ENCODE measurements around the gene VGLL3.

VGLL3 gene

DNA sequence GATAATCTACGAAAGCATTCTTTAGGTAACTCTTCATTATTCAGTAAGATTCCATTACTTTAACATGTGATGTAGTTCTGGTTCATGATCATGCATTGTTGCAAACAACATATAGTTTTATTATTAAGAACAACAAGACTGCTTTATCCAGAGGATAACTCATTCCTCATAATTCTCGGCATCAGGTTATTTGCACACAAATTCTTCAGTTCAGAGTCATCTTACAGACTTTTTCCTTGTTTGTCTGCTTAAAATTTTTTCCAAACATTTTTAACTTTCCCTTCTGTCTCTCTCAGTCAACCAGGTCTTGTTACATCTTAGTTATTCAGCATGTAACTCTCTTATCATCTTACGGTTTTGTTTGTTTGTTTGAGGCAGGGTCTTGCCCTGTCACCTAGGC, 60.1 kb downstream of the VGLL3 start:
- DNase-seq (no peak), ATAC-seq (ENCODE audit: insufficient read depth, low read depth) (no peak)
- no peaks in the 10 kb centered on the region for H3K4me1 ChIP-seq (ENCODE audit: insufficient read depth, low read length)
- no peaks in the 10 kb centered on the region for H3K36me3 ChIP-seq (ENCODE audit: insufficient read depth, low read length)
- no peak overlapping the region for H3K4me2 ChIP-seq (ENCODE audit: insufficient read depth, low read length)
- H3K27me3 ChIP-seq (ENCODE audit: insufficient read depth, low read length, poor library complexity): no peaks in the 10 kb centered on the region
- no peak overlapping the region for H3K4me3 ChIP-seq (ENCODE audit: low read depth in 1 of 2, low read length in 2 of 2)
- no peak overlapping the region for H2AFZ ChIP-seq (ENCODE audit: low read depth, low read length)
- H3K79me2 ChIP-seq (ENCODE audit: insufficient read depth, low read length): no peaks in the 10 kb centered on the region
- H4K20me1 ChIP-seq (ENCODE audit: insufficient read depth, low read length): no peaks in the 10 kb centered on the region
- no peak overlapping the region for H3K27ac ChIP-seq (ENCODE audit: low read length)
- H3K9ac ChIP-seq (ENCODE audit: low read depth, low read length): no peak overlapping the region
- TF ChIP-seq, protein P1, sequence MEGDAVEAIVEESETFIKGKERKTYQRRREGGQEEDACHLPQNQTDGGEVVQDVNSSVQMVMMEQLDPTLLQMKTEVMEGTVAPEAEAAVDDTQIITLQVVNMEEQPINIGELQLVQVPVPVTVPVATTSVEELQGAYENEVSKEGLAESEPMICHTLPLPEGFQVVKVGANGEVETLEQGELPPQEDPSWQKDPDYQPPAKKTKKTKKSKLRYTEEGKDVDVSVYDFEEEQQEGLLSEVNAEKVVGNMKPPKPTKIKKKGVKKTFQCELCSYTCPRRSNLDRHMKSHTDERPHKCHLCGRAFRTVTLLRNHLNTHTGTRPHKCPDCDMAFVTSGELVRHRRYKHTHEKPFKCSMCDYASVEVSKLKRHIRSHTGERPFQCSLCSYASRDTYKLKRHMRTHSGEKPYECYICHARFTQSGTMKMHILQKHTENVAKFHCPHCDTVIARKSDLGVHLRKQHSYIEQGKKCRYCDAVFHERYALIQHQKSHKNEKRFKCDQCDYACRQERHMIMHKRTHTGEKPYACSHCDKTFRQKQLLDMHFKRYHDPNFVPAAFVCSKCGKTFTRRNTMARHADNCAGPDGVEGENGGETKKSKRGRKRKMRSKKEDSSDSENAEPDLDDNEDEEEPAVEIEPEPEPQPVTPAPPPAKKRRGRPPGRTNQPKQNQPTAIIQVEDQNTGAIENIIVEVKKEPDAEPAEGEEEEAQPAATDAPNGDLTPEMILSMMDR (IDR thresholded peaks at IDR 0.05; ENCODE audit: borderline replicate concordance, extremely low read depth, low read length, poor library complexity, severe bottlenecking): no peak
- TF ChIP-seq EZH2 (IDR thresholded peaks at IDR 0.05; ENCODE audit: borderline replicate concordance, low read depth, low read length, severe bottlenecking): no peak
- no peaks in the 10 kb centered on the region for H3K9me3 ChIP-seq (ENCODE audit: insufficient read depth, low read length, severe bottlenecking)

DNA sequence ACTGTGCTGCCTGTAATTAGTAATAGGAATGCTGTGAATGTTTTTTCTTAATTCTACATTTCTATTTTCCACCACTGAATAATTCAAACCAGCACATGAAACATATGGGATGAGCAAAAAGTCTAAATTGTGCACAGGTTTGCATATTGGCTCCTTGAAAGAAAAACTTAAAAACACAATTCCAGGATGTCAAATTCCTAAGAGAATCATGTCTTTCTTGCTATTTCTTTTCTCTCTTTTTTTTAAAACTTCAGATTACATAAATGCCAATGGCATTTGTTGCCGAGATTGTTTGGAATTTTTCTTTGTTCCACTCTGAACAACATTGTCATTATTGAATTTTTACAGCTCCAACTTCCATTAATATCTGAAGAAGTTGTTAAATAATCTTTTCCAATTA, 60.8 kb downstream of the VGLL3 start:
- H3K79me2 ChIP-seq (ENCODE audit: insufficient read depth, low read length): no peaks in the 10 kb centered on the region
- H3K4me1 ChIP-seq (ENCODE audit: insufficient read depth, low read length): no peaks in the 10 kb centered on the region
- H3K9me3 ChIP-seq (ENCODE audit: insufficient read depth, low read length, severe bottlenecking): no peaks in the 10 kb centered on the region
- no peak overlapping the region for H3K4me2 ChIP-seq (ENCODE audit: insufficient read depth, low read length)
- DNase-seq (no peak), ATAC-seq (ENCODE audit: insufficient read depth, low read depth) (no peak)
- H3K9ac ChIP-seq (ENCODE audit: low read depth, low read length): no peak overlapping the region
- no peak overlapping the region for H3K4me3 ChIP-seq (ENCODE audit: low read depth in 1 of 2, low read length in 2 of 2)
- H3K27me3 ChIP-seq (ENCODE audit: insufficient read depth, low read length, poor library complexity): no peaks in the 10 kb centered on the region
- no peak overlapping the region for H2AFZ ChIP-seq (ENCODE audit: low read depth, low read length)
- TF ChIP-seq, protein P1 (IDR thresholded peaks at IDR 0.05; ENCODE audit: borderline replicate concordance, extremely low read depth, low read length, poor library complexity, severe bottlenecking): no peak
- TF ChIP-seq EZH2 (IDR thresholded peaks at IDR 0.05; ENCODE audit: borderline replicate concordance, low read depth, low read length, severe bottlenecking): no peak
- no peaks in the 10 kb centered on the region for H4K20me1 ChIP-seq (ENCODE audit: insufficient read depth, low read length)
- no peaks in the 10 kb centered on the region for H3K36me3 ChIP-seq (ENCODE audit: insufficient read depth, low read length)
- no peak overlapping the region for H3K27ac ChIP-seq (ENCODE audit: low read length)

DNA sequence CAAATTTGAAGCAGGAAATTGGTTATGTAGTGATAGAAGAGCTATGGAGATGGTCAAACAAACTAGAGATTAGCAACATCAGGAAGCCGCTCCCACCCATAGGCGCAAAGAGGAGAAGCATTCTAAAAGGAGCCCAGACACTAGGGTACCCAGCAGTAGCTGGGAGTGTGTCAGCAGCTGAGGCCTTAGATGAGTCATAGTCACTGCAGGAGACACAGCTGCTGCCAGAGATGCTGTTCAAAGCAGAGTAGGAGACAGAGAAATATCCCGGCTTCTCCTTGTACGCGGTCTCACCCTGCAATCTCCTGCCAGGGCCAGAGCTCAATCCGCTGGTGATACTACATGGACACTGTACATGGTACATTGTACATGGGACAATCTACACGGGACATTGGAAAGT, 61.9 kb downstream of the VGLL3 start:
- Histone ChIP-seq H3K36me3 (ENCODE audit: insufficient read depth, low read length) (no peaks in the 10 kb centered on the region), H3K9ac (ENCODE audit: low read depth, low read length) (no peak overlapping the region), H2AFZ (ENCODE audit: low read depth, low read length) (no peak overlapping the region), H3K4me2 (ENCODE audit: insufficient read depth, low read length) (no peak overlapping the region), H3K79me2 (ENCODE audit: insufficient read depth, low read length) (no peaks in the 10 kb centered on the region), H3K4me1 (ENCODE audit: insufficient read depth, low read length) (no peaks in the 10 kb centered on the region), H3K9me3 (ENCODE audit: insufficient read depth, low read length, severe bottlenecking) (no peaks in the 10 kb centered on the region), H3K27me3 (ENCODE audit: insufficient read depth, low read length, poor library complexity) (no peaks in the 10 kb centered on the region), H3K4me3 (ENCODE audit: low read depth in 1 of 2, low read length in 2 of 2) (no peak overlapping the region), H3K27ac (ENCODE audit: low read length) (no peak overlapping the region), H4K20me1 (ENCODE audit: insufficient read depth, low read length) (no peaks in the 10 kb centered on the region)
- TF ChIP-seq, protein P1 (IDR thresholded peaks at IDR 0.05; ENCODE audit: borderline replicate concordance, extremely low read depth, low read length, poor library complexity, severe bottlenecking): no peak
- TF ChIP-seq EZH2 (IDR thresholded peaks at IDR 0.05; ENCODE audit: borderline replicate concordance, low read depth, low read length, severe bottlenecking): no peak
- DNase-seq (no peak), ATAC-seq (ENCODE audit: insufficient read depth, low read depth) (no peak)

DNA sequence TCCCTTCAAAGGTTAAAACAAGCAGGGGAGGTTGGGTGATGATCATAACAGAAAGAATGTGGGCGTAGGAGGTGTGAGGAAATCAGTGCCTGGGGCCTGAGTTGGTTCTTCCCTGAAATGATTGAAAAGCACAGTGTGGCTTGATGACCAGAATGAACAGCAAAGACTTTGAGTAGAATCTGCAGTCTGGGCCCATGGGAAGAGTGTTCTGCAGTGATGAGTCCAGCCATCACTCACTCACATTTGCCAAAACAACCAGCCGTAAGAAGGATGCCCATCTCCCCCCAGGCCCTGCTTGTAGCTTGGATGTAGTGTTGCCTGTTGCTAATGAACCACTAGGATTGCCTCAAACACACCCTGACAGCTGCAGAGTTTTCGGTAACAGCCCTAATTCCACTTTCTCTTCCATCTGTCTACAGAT, 67.9 kb downstream of the VGLL3 start:
- ATAC-seq (ENCODE audit: insufficient read depth, low read depth) (no peak), DNase-seq (no peak)
- Histone ChIP-seq H3K27ac (ENCODE audit: low read length) (no peak overlapping the region), H3K4me2 (ENCODE audit: insufficient read depth, low read length) (no peak overlapping the region), H2AFZ (ENCODE audit: low read depth, low read length) (no peak overlapping the region), H3K4me3 (ENCODE audit: low read depth in 1 of 2, low read length in 2 of 2) (no peak overlapping the region), H3K79me2 (ENCODE audit: insufficient read depth, low read length) (no peaks in the 10 kb centered on the region), H3K36me3 (ENCODE audit: insufficient read depth, low read length) (no peaks in the 10 kb centered on the region), H3K9ac (ENCODE audit: low read depth, low read length) (no peak overlapping the region), H4K20me1 (ENCODE audit: insufficient read depth, low read length) (no peaks in the 10 kb centered on the region), H3K4me1 (ENCODE audit: insufficient read depth, low read length) (no peaks in the 10 kb centered on the region), H3K9me3 (ENCODE audit: insufficient read depth, low read length, severe bottlenecking) (no peaks in the 10 kb centered on the region), H3K27me3 (ENCODE audit: insufficient read depth, low read length, poor library complexity) (no peaks in the 10 kb centered on the region)
- TF ChIP-seq, protein P1 (IDR thresholded peaks at IDR 0.05; ENCODE audit: borderline replicate concordance, extremely low read depth, low read length, poor library complexity, severe bottlenecking): no peak
- no peak for TF ChIP-seq EZH2 (IDR thresholded peaks at IDR 0.05; ENCODE audit: borderline replicate concordance, low read depth, low read length, severe bottlenecking)
